ENCODE data around the gene MRTO4.

DNA sequence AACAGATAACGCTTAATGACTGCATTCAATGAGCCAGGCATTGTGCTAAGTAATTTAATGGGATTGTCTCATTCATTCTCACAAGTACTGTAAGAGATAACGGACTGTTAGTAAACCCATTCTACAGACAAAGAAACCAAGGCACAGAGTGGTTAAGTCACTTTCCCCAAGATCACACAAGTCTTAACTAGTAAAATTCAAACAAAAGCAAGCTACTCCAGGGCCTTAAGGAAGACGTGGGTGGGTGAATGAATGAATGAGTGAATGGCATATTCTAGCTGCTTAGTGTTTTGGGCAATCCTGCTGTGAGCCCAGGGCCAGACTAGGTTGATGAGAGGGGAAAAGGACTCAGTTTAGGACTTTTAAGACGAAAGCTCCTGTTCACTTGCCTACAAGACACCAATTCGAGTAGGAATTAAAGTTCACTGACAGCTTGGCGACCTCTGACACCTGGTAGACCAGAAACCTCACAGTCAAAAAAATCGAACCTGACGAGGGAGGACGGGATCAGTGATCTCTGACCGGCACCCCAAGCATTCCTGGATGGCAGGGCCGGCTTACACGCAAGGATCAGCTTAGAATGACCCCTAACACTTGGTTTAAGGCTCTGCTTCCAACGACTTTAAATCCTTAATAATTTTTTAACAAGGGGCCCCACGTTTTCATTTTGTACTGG lies 838 bp upstream of the MRTO4 start:
- no peak for TF ChIP-seq CTCF (IDR thresholded peaks at IDR 0.05; ENCODE audit: low read length)
- no peak for TF ChIP-seq EZH2phosphoT487 (IDR thresholded peaks at IDR 0.05; ENCODE audit: low read length)

All from MM.1S (cell line).